Measurements from ENCODE around the gene UBE2C.

UBE2C gene

GRCh38 chr20:45833883-45834796 lies 21.7 kb downstream of the UBE2C start:
- peak; percentile 39 for DNase-seq

- DNase-seq = no peak
These were observed 22.3 kb downstream of the UBE2C start for GRCh38 chr20:45834797-45835161.

- DNase-seq = no peak
These were observed 22.9 kb downstream of the UBE2C start for GRCh38 chr20:45835329-45835765.

DNA sequence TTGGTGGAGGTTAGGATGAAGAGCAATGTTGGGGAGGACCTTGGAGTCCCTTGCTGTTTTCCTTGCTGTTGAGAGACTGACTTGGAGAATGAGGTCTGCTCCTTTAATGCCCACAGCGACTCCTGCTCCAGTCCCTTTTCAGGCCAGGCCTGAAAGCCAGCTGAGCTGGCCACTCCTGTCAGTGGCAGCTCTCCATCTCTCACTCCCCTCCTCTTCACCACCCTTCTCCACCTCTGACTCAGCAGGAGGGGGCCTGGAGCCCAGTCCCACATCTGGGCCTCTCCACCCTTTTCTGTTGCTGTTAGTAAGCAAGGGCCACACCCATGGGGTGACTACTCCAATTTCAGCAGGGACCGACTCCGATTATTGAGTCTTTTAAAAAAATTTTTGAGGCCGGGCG lies 23.4 kb downstream of the UBE2C start:
- DNase-seq = no peak

DNA sequence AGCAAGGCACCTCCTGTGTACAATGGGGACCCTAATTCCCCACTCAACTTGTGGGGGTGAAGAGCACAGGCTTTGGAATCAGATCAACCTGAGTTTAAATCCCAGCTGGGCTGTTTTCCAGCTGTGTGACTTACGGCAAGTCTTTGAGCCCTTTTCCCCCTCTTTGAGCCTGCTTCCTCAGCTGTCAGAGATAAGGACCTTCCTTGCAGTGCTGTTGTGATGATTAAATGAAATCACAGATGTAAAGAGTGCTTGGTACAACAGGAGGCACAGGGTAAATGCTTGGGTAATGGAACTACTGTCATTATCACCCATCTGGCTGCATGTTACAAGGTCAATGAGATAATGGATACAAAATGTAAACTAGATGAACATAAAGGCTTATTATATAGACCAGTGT lies 24.4 kb downstream of the UBE2C start:
- no peak for DNase-seq

DNA sequence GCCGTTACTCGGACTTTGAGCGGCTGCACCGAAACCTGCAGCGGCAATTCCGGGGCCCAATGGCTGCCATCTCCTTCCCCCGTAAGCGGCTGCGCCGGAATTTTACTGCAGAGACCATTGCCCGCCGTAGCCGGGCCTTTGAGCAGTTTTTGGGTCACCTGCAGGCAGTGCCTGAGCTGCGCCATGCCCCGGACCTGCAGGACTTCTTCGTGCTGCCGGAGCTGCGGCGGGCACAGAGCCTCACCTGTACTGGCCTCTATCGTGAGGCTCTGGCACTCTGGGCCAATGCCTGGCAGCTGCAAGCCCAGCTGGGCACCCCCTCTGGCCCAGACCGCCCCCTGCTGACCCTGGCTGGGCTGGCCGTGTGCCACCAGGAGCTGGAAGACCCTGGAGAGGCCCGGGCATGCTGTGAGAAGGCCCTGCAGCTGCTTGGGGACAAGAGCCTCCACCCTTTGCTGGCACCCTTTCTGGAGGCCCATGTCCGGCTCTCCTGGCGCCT lies 28.3 kb downstream of the UBE2C start:
- no peak for DNase-seq

GRCh38 chr20:45841407-45842129 lies 29.1 kb downstream of the UBE2C start:
- no peak for DNase-seq

- DNase-seq = no peak
These were observed 29.8 kb downstream of the UBE2C start for GRCh38 chr20:45842169-45842812.

DNA sequence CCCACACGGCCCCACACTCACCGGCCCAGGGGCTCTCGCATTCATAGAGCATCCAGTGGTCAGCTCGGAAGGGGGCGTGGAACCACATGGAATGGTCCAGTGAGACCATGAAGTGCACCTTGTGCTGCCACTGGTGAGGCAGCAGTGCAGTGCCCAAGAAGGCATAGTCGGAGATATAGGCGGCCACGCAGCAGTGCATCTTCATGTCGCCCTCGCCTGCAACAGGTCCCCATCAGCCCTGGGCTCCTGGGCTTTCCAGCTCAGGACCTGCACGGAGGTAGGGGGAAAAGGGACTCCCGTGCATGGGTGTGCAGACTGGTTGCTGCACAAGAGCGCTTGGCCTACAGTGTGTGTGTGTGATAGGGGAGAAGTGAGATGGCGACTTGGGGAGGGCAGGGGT lies 31.1 kb downstream of the UBE2C start:
- DNase-seq = no peak

DNA sequence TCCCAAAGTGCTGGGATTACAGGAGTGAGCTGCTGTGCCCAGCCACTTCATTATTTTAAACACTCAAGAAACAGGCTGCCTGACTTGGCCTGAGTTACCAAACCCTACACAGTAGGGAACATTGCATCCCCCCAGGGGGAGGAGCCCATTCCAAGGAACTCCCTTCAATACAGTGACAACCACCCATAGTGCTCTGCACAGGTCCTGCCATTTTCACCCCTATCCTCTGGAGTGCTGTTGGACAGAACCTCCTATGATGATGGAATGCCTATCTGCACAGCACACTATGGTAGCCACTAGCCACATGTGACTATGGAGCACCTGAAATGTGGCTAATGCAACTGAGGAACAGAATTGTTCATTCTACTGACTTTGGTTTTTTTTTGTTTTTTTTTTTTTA lies 33.0 kb downstream of the UBE2C start:
- DNase-seq = no peak

DNA sequence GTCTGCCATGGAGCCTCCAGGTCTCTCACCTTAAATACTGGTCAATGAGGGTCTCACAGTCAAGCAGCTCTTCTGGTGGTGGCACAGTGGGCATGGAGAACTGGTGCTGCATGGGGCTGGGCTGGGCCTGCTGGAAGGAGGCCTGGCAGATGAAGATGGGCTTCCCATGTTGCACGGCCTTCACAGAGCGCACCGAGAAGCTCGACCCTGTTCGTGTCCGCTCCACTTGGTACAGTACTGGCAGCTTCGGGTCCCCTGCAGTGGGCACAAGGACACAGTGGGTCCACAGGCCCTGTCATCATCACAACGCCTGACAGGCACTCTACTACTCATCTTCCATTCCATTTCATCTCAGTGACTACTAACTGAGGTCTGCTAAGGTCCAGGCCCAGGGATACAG lies 36.0 kb downstream of the UBE2C start:
- no peak for DNase-seq

GRCh38 chr20:45848969-45849582 lies 36.6 kb downstream of the UBE2C start:
- DNase-seq = no peak

DNA sequence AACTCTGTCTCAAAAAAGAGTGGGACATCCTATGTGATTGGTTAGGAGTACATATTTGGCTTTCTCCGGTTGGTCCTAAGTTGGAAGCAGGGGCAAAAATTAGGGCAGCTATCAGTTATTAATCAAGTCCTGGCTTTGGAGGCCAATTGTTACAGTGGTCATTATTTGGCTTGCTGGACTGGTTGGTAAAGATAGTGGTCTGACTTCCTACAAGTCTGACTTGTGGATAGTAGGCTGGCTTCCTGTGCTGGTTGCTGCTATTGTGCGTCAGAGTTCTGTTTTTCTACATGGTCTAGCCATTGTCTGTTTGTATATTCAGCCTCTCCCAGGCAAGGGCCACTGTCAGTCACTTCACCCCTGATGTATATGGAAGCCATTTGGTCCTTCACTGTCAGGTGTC lies 37.8 kb downstream of the UBE2C start:
- no peak for DNase-seq

DNA sequence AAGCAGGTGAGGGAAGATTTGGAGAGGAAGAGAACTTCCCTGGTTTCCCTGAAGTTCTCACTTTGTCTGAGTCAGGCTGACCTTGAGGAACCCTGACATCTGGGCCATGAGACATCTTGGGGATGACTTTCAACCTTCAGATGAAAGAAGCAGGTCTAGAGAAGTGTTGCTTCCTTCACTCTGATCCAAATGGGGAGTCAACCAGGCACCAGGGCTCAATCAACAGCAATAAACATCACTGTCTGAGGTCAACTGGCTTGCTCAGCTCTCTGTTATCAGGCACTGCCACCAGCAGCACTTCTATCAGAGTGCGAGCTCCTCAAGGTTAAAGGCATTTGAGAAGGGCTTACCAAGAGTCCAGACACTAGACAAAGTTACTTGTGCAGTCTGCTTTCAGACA lies 38.5 kb downstream of the UBE2C start:
- no peak for DNase-seq

DNA sequence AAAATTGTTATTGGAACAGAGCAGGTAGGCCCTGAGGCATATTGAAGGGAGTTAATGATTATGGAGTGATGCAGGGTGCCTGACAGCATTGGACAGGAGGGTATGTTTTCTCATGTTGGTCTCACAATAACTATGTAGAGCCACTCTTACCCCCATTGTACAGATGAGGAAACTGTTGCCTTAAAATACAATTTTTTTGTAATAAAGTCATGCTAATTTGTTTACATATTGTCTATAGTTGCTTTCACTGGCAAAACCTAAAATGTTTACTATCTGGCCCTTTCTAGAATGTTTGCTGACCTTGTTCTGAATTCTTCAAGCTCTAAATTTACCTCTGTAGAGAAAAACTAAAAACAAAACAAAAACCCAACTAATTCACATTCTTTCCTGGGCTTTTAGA lies 39.1 kb downstream of the UBE2C start:
- DNase-seq = no peak

- DNase-seq = no peak
These were observed 39.9 kb downstream of the UBE2C start for GRCh38 chr20:45852326-45852725.

DNA sequence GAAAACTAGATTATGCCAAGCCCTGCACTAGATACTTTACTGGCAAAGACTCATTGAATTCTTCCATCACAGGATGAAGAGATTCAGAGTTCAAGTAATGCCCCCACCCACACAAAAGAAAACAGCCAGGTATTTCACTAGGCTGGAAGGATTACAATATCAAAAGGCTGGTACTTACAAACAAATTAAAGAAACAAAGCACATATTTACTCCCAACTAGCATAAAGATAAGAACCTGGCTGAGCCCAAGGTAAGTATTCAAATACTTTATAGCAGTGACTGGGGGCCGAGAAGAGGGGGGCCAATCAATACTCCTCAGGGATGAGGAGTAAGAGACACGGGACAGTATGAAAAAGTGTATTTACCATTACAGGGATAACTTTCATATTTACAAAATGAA lies 41.0 kb downstream of the UBE2C start:
- DNase-seq = no peak

DNA sequence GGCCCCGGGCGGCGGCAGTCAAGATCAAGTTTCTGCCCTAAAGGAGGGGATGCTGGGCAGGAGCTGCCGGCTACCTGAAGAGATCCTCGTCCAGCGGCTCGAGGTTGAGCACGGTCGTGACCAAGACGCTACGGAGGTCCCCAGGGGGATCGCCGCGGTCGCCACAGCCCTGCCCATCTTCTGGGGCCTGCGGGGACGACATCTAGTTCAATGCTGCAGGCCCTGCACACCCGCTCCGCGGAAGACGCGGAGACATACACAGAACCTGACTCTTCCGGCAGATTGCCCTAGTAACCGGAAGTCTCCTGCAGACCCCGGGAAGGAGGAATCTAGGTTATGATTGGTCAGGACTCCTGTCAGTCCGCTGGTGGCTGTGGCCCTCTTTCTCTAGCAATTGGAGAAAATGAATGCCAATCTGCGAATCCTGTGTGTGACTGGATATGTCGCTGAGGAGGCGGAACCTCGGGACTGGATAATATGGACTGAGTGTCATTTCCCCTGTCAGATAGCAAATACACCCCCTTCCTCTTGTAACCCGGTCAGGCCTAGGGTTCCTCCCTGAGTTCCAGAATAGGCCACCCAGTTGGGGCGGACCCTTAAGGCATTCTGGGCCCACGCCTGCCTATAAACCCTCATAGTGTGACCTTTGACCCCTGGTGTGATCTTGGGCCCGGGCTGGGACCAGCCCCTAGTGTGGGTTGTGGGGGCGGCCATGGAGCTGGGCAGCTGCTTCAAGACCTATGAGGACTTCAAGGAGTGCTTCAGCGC lies 44.9 kb downstream of the UBE2C start, which contains the start of the genes ACOT8 and ZSWIM3:
TSS of gene ACOT8 (minus strand) at position 279 of the 768 bp plus-strand sequence. CDS start at position 202, 77 bp downstream.
TSS of gene ZSWIM3 (plus strand) at position 501 of the 768 bp plus-strand sequence. CDS start at position 713, 212 bp downstream.
- peak; percentile 95 for DNase-seq

DNA sequence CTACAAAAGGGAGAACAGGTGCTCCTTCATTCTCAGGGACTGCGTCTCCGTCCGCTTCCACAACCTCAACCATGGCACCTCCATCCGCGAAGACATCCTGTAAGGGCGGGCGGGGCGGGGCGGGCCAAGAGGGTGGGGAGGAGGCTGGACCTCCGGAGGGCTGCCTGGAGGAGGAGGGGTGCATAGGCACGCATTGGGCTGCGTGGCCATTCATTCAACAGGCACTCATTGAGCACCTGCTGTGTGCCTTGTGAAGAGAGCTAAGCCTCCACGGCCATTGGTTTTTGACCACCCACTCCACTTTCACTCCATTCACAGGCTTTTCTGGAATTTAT lies 45.4 kb downstream of the UBE2C start:
- peak; percentile 57 for DNase-seq

GRCh38 chr20:45859916-45860315 lies 47.5 kb downstream of the UBE2C start:
- no peak for DNase-seq

DNA sequence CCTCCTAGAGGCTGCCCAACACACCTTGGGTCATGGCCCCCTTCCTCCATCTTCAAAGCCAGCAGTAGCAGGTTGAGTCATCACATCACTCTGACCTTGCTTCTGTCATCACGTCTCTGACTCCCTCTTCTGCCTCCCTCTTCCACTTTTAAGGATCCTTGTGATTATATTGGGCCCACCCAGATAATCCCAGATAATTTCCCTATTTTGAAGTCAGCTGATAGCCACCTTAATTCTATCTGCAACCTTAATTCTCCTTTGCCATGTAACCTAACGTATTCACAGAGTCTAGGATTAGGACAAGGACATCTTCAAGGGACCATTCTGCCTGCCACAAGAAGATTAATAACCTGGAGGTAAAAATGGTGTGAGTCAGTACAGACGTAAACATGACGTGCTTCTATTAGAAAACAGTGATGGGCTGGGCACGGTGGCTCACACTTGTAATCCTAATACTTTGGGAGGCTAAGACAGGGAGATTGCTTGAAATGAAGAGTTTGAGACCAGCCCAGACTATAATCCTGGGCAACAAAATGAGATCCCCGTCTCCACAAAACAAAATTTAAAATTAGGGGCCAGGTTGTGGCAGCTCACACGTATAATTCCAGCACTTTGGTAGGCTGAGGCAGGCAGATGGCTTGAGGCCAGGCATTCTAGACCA lies 48.2 kb downstream of the UBE2C start:
- no peak for DNase-seq

All from stimulated activated CD4-positive, alpha-beta T cell treated with anti-CD3 and anti-CD28 coated beads, Interleukin-1b, Interleukin-23, amount 100 ng/mL, for 48 hours (primary cell).